ENCODE results near the gene TNFRSF13B.
"Not testable (repeated sequence)": the region's sequence is repeated elsewhere in the genome, so short reads cannot be mapped to it uniquely, and the experiment has no call there.

TNFRSF13B gene

GRCh38 chr17:16986391-16986790, 14.5 kb upstream of the TNFRSF13B start:
- DNase-seq = no peak

GRCh38 chr17:16981928-16982327, 10.0 kb upstream of the TNFRSF13B start:
- no peak for DNase-seq

- DNase-seq = no peak
These were observed 9.2 kb upstream of the TNFRSF13B start for GRCh38 chr17:16980813-16981731.

DNA sequence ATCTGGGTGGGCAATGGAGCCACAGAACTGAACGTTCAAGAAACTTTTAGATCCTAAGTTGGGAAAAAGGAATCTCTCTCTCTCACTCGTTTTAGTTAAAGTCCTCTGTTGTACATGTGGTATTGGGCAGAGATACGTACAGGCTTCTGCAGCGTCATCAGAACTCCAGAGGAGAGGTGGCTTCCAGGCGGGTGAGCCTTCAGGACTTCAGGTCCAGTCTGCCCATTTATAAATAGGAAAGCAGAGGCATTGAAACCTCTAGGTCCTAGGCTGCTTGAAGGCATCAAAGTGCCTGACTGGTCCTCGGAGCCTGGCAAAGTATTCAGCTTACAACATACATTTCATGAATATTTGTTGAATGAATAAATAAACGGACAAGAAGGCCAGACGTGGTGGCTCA, 8.1 kb upstream of the TNFRSF13B start:
- no peak for DNase-seq

- not testable (repeated sequence) for DNase-seq
These were observed 7.4 kb upstream of the TNFRSF13B start for GRCh38 chr17:16979237-16979823.

GRCh38 chr17:16977932-16978331, 6.0 kb upstream of the TNFRSF13B start:
- no peak for DNase-seq

- no peak for DNase-seq
These were observed 5.0 kb upstream of the TNFRSF13B start for GRCh38 chr17:16976725-16977550.

- no peak for DNase-seq
These were observed 4.1 kb upstream of the TNFRSF13B start for GRCh38 chr17:16975744-16976625.

GRCh38 chr17:16975277-16975651, 3.3 kb upstream of the TNFRSF13B start:
- DNase-seq = no peak

DNA sequence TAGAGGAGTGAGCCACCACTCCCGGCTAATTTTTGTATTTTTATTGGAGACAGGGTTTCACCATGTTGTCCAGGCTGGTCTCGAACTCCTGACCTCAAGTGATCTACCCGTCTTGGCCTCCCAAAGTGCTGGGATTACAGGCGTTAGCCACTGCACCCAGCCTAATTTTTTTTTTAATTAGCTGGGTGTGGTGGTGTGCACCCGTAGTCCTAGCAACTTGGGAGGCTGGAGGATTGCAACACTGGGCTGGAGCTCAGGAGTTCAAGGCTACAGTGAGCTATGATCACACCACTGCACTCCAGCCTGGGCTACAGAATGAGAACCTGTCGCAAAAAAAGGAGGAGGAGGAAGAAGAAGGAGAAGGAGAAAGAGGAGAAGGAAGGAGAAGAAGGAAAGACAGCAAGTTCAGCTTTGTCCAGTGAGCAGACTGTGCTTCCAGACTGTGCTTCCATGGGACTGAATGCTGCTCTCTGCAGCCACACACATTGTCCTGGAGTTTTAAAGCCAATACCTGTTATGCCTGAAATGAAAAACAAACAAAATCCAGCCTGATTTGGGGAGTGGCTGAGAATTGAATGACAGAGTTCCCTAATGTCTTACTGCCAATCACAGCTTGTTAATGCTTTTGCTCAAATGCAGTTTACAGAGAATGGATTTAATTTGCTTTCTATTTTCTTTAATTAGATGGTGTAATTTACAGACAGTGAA, 2.8 kb upstream of the TNFRSF13B start:
- DNase-seq = no peak

- DNase-seq = no peak
These were observed 2.0 kb upstream of the TNFRSF13B start for GRCh38 chr17:16973760-16974540.

GRCh38 chr17:16973043-16973442, 1.1 kb upstream of the TNFRSF13B start:
- DNase-seq = not testable (repeated sequence)

DNA sequence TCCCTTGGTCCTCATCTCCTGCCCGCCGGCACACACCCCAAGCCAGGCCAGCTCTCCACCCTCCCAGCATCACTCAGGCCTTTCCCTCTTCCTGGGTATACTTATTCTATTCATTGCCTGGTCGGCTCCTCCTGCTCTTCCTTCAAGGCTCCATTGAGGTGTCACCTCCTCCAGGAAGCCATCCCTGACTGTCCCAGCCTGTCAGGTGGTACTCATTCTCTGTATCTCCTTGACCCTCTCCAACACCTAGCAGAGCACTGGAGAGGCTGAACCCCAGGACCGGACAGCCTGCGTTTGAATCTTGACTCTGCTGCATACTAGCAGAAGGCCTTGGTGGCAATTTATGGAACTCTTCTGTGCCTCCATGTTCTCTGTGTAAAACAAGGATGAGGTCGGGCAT, 428 bp upstream of the TNFRSF13B start:
- DNase-seq = no peak

DNA sequence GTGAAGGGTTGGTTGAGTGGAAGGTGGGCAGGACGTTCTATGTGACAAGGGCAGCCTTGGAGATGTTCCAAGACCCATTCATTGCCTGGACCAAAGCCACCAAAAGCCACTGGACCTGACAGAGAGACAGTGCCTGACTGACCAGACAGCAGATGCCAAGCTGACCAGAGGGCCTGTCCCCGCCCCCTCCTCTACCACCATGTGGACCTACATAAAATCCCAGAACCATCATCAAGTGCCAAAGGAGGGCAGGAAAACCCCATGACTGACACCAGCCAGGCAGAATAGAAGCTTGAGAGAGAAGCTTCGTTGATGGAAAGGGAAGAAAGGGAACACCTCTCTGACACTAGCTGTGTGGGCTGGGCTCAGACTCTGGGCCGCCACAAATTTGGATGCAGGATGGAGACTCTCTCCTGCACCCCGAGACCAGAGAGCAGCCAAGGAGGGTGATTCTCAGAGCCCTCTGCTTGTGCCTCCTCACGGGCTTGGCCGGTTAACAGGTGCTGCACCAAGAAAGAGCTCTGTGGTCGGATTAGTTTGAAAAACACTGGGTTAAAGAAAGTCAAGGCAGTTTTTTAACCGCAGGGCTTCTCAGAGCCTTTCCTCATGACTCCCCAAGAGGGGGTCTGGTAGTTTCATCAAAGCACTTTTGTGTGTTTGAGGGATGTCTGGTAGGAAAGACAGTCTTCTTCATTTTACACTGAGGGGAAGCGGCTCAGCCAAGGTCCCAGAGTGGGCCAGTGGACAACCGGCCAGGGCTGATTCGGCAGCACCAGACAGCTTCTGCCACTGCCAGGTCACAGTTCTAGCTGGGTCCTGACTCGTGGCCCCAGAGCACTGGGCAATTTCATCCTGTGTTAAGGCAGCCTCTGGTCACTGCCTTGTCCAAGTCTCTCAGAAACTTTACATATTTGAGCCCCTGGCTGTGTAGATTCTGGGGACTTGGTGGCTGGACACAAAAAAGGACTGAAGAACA, 1.7 kb downstream of the TNFRSF13B start:
- no peak for DNase-seq

DNA sequence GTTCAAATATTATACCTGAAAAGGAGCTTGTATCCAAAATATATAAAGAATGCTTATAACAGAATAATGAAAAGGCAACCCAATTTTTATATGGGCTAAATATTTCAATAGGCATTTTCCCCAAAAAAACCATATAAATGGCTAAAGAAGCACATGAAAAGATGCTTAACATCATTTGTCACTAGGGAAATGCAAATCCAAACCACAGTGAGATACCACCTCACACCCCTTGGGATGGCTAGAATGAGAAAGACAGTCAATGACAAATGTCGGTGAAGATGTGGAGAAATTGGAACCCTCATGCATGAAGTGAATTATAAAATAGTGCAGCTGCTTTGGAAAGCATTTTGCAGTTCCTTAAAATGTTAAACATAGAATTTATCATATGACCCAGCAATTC, 3.1 kb downstream of the TNFRSF13B start:
- no peak for DNase-seq

- DNase-seq = no peak
These were observed 9.1 kb downstream of the TNFRSF13B start for GRCh38 chr17:16962804-16963203.

- no peak for DNase-seq
These were observed 10.1 kb downstream of the TNFRSF13B start for GRCh38 chr17:16961792-16962191.

- DNase-seq = not testable (repeated sequence)
These were observed 10.9 kb downstream of the TNFRSF13B start for GRCh38 chr17:16961022-16961421.

- not testable (repeated sequence) for DNase-seq
These were observed 16.9 kb downstream of the TNFRSF13B start for GRCh38 chr17:16955011-16955410.

DNA sequence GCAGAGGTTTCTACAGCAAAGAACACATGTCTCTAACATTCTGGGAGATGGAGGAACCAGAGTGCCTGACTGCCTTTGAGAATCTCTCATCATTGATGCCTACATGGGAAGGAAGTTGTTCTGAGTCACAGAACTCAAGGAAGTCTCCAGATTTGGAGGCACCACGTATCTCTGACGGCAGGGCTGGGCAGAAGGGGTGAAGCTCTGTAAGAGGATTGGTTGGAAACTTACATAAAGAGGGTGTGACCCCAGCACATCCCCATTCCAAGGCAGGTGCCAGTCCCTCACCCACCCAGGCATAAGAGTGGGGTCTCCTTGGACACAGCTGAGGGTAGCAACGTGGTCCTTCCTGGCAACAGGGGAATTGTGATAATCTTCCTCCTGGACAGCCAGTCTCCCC, 17.4 kb downstream of the TNFRSF13B start:
- DNase-seq = no peak

Measured in CD4-positive, alpha-beta T cell treated with Interleukin-21 for 1 hour (primary cell).